Neutrophil (primary cell): ENCODE results near the gene ZBTB16.

Experiments
- H3K27ac ChIP-seq: fragments of 200-600 bp; sonication (generic); 2 replicates; pipeline ENCODE4 v1.5.1; 2016; ENCODE audit warnings: mild to moderate bottlenecking, moderate library complexity
- H3K27me3 ChIP-seq: fragments of 200-600 bp; sonication (generic); 2 replicates; pipeline ENCODE4 v1.6.0; 2016; ENCODE audit warnings: mild to moderate bottlenecking
- H3K36me3 ChIP-seq: fragments of 200-600 bp; sonication (generic); 2 replicates; pipeline ENCODE4 v1.5.1; 2017
- H3K4me1 ChIP-seq, 2 experiments: fragments of 200-600 bp in 1 of 2; sonication (generic) in 1 of 2; 1 replicate in 1 of 2; 2 replicates in 1 of 2; pipeline versions ENCODE4 v1.5.1 to v1.6.1; 2013 to 2016; ENCODE audit warnings: low read depth in 1 of 2, low read length in 1 of 2, mild to moderate bottlenecking in 1 of 2, moderate library complexity in 1 of 2; ENCODE audit not compliant: control insufficient read depth in 1 of 2, insufficient read depth in 1 of 2
- H3K4me3 ChIP-seq, 2 experiments: fragments of 200-600 bp in 1 of 2; sonication (generic) in 1 of 2; 1 replicate in 1 of 2; 2 replicates in 1 of 2; pipeline ENCODE4 v1.5.1; 2013 to 2016; ENCODE audit warnings: low read depth in 1 of 2, low read length in 1 of 2, mild to moderate bottlenecking in 1 of 2, moderate library complexity in 1 of 2
- H3K9me3 ChIP-seq: fragments of 200-600 bp; sonication (generic); 2 replicates; pipeline ENCODE4 v1.5.1; 2016
- TF ChIP-seq, protein P1 (sequence below): fragments of 200-600 bp; sonication (generic); IDR thresholded peaks from 2 replicates; pipeline ENCODE4 v1.5.1; 2016; ENCODE audit warnings: antibody characterized with exemption

The ZBTB16 gene

GRCh38 chr11:114188851-114189570 lies 129.5 kb downstream of the ZBTB16 start:
- Histone ChIP-seq H3K4me1 (peaks cover 8 to 9% of the 10 kb centered on the region in 2 experiments), H3K36me3 (no peaks in the 10 kb centered on the region), H3K9me3 (no peaks in the 10 kb centered on the region), H3K27ac (no peak overlapping the region), H3K4me3 (no peak overlapping the region), H3K27me3 (no peaks in the 10 kb centered on the region)
- TF ChIP-seq, protein P1, sequence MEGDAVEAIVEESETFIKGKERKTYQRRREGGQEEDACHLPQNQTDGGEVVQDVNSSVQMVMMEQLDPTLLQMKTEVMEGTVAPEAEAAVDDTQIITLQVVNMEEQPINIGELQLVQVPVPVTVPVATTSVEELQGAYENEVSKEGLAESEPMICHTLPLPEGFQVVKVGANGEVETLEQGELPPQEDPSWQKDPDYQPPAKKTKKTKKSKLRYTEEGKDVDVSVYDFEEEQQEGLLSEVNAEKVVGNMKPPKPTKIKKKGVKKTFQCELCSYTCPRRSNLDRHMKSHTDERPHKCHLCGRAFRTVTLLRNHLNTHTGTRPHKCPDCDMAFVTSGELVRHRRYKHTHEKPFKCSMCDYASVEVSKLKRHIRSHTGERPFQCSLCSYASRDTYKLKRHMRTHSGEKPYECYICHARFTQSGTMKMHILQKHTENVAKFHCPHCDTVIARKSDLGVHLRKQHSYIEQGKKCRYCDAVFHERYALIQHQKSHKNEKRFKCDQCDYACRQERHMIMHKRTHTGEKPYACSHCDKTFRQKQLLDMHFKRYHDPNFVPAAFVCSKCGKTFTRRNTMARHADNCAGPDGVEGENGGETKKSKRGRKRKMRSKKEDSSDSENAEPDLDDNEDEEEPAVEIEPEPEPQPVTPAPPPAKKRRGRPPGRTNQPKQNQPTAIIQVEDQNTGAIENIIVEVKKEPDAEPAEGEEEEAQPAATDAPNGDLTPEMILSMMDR, result no peak

DNA sequence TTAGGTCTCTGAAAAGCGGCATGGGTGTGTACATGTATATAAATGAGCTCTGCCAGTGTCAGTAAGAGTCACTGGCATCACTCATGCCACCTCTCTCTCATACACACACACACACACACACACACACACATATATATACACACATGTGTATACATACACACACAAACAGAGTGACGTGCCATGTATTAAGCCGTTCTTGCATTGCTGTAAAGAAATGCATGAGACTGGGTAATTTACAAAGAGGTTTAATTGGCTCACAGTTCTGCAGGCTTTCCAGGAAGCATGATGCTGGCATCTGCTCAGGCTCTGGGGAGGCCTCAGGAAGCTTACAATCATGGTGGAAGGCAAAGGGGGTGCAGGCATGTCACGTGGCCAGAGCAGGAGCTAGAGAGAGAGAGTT lies 131.1 kb downstream of the ZBTB16 start:
- H3K36me3 ChIP-seq, result no peaks in the 10 kb centered on the region
- H3K4me3 ChIP-seq, result no peak overlapping the region
- H3K27me3 ChIP-seq, result no peaks in the 10 kb centered on the region
- TF ChIP-seq, protein P1, result no peak
- H3K4me1 ChIP-seq, result peaks cover 2 to 3% of the 10 kb centered on the region in 2 experiments
- no peak overlapping the region for H3K27ac ChIP-seq
- H3K9me3 ChIP-seq, result no peaks in the 10 kb centered on the region

DNA sequence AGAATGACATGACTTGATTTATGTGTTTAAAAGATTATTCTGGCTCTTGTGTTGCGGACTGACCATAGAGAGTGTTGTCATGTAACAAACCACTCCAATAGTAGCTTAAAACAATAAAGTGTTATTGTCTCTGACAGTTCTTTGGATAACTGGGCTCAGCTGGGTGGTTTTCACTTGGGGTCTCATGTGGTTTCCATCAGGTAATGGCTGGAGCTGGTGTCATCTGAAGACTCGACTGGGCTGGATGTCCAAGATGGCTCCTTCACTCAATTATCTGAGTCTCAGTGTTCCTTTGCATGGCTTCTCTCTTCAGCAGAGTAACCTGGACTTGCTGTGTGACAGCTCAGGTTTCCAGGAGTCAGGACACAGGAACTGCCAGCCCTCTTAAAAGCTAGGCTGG lies 132.4 kb downstream of the ZBTB16 start:
- no peak overlapping the region for H3K27ac ChIP-seq
- H3K27me3 ChIP-seq, result no peaks in the 10 kb centered on the region
- no peaks in the 10 kb centered on the region for H3K9me3 ChIP-seq
- H3K36me3 ChIP-seq, result no peaks in the 10 kb centered on the region
- no peak overlapping the region for H3K4me3 ChIP-seq
- TF ChIP-seq, protein P1, result no peak
- H3K4me1 ChIP-seq, result no peaks in the 10 kb centered on the region

DNA sequence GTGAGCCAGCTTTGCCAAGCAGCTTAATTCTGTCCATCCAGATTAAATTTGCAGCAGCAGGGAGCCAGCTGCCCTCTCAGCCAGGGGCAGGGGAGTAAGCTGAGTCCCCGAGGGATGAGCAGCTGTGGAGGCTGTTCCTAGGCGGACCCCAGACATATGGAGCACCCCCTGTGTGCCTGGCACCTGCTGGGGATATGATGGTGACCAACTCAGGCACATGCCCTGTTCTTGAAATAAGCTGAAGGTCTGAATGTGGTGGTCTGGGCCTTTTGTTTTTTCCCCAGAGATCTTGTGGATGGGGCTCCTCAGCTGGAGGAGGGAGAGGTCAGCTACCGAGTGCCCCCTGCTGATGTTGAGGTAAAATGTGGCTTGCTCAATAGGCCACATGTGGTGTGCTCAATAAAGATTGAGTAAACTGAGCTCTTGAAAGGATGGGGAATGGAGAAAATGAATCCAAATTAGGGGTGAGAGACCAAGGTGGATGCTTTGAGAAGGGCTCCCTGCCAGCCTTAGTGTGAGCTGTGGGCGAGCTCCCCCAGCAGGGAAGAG lies 133.4 kb downstream of the ZBTB16 start:
- Histone ChIP-seq H3K27me3 (no peaks in the 10 kb centered on the region), H3K27ac (no peak overlapping the region), H3K9me3 (no peaks in the 10 kb centered on the region), H3K4me1 (no peaks in the 10 kb centered on the region), H3K36me3 (no peaks in the 10 kb centered on the region), H3K4me3 (no peak overlapping the region)
- TF ChIP-seq, protein P1, result no peak

GRCh38 chr11:114193730-114194679 lies 134.5 kb downstream of the ZBTB16 start:
- no peak overlapping the region for H3K4me3 ChIP-seq
- TF ChIP-seq, protein P1, result no peak
- H3K27me3 ChIP-seq, result no peaks in the 10 kb centered on the region
- no peak overlapping the region for H3K27ac ChIP-seq
- no peaks in the 10 kb centered on the region for H3K9me3 ChIP-seq
- no peaks in the 10 kb centered on the region for H3K36me3 ChIP-seq
- no peaks in the 10 kb centered on the region for H3K4me1 ChIP-seq
